H9 (cell line): ENCODE data around the gene ZNF780A. TPM values are rescaled to one million over a fixed set of nuclear protein-coding genes. Genes with fewer than 3 reads are reported as not detected.

Source experiments
- DNase-seq: peaks from one replicate; pipeline ENCODE4 v3.0.0-alpha.2; 2017
- H2AFZ ChIP-seq: one replicate; pipeline ENCODE4 v1.6.1; 2013; ENCODE audit warnings: mild to moderate bottlenecking, low read length, control low read depth, moderate library complexity
- H2AK5ac ChIP-seq: 2 replicates; pipeline ENCODE4 v1.6.1; 2013; ENCODE audit warnings: low read length, control low read depth, mixed read lengths; ENCODE audit not compliant: insufficient read length
- H2BK120ac ChIP-seq: one replicate; pipeline ENCODE4 v1.6.1; 2013; ENCODE audit warnings: low read depth, mild to moderate bottlenecking, low read length, control low read depth, inconsistent platforms; ENCODE audit not compliant: poor library complexity, severe bottlenecking
- H2BK12ac ChIP-seq: 2 replicates; pipeline ENCODE4 v1.6.1; 2013; ENCODE audit warnings: low read length, control low read depth, mixed read lengths, low read depth; ENCODE audit not compliant: insufficient read length
- H2BK15ac ChIP-seq: 2 replicates; pipeline ENCODE4 v1.6.1; 2013; ENCODE audit warnings: low read depth, low read length, control low read depth
- H2BK20ac ChIP-seq: one replicate; pipeline ENCODE4 v1.6.1; 2013; ENCODE audit warnings: low read depth, mild to moderate bottlenecking, low read length, control low read depth, inconsistent platforms; ENCODE audit not compliant: poor library complexity, severe bottlenecking
- H2BK5ac ChIP-seq: 2 replicates; pipeline ENCODE4 v1.6.1; 2013; ENCODE audit warnings: low read length, control low read depth, mixed read lengths; ENCODE audit not compliant: insufficient read length
- H3K14ac ChIP-seq: 2 replicates; pipeline ENCODE4 v1.6.1; 2013; ENCODE audit warnings: low read length, control low read depth; ENCODE audit not compliant: insufficient read depth
- H3K18ac ChIP-seq: 2 replicates; pipeline ENCODE4 v1.6.1; 2013; ENCODE audit warnings: low read depth, mild to moderate bottlenecking, mixed read lengths, low read length, control low read depth; ENCODE audit not compliant: insufficient read length
- H3K23ac ChIP-seq: 2 replicates; pipeline ENCODE4 v1.6.1; 2013; ENCODE audit warnings: low read length, control low read depth, mixed read lengths, low read depth; ENCODE audit not compliant: insufficient read length
- H3K23me2 ChIP-seq: 2 replicates; pipeline ENCODE4 v1.6.1; 2013; ENCODE audit warnings: low read depth, mild to moderate bottlenecking, mixed read lengths, low read length, control low read depth; ENCODE audit not compliant: insufficient read length, poor library complexity, severe bottlenecking
- H3K27ac ChIP-seq: 2 replicates; pipeline ENCODE4 v1.5.1; 2013; ENCODE audit warnings: low read length, control low read depth, mixed read lengths, low read depth; ENCODE audit not compliant: insufficient read length
- H3K27me3 ChIP-seq: 2 replicates; pipeline ENCODE4 v1.6.1; 2013; ENCODE audit warnings: low read length, control low read depth, inconsistent platforms; ENCODE audit not compliant: insufficient read depth
- H3K4ac ChIP-seq: 2 replicates; pipeline ENCODE4 v1.6.1; 2013; ENCODE audit warnings: low read depth, mild to moderate bottlenecking, control low read depth, inconsistent platforms, low read length, moderate library complexity
- H3K4me1 ChIP-seq: 2 replicates; pipeline ENCODE4 v1.6.1; 2013; ENCODE audit warnings: low read length, control low read depth, inconsistent platforms; ENCODE audit not compliant: insufficient read depth
- H3K4me2 ChIP-seq: 2 replicates; pipeline ENCODE4 v1.6.1; 2013; ENCODE audit warnings: low read length, control low read depth, mixed read lengths; ENCODE audit not compliant: insufficient read length, insufficient read depth
- H3K56ac ChIP-seq: 2 replicates; pipeline ENCODE4 v1.6.1; 2013; ENCODE audit warnings: low read depth, mild to moderate bottlenecking, mixed read lengths, low read length, control low read depth; ENCODE audit not compliant: insufficient read length
- H3K79me1 ChIP-seq: 2 replicates; pipeline ENCODE4 v1.6.1; 2013; ENCODE audit warnings: low read depth, mild to moderate bottlenecking, moderate library complexity, low read length, control low read depth, inconsistent platforms; ENCODE audit not compliant: insufficient read depth, poor library complexity, severe bottlenecking
- H3K79me2 ChIP-seq: 2 replicates; pipeline ENCODE4 v1.6.1; 2013; ENCODE audit warnings: low read length, control low read depth, inconsistent platforms; ENCODE audit not compliant: insufficient read depth
- H3K9ac ChIP-seq: 2 replicates; pipeline ENCODE4 v1.6.1; 2013; ENCODE audit warnings: low read length, control low read depth, mixed read lengths; ENCODE audit not compliant: insufficient read length; ENCODE audit errors: extremely low read depth
- H3K9me3 ChIP-seq: one replicate; pipeline ENCODE4 v1.6.1; 2013; ENCODE audit warnings: low read depth, low read length, inconsistent platforms; ENCODE audit not compliant: control insufficient read depth
- H3T11ph ChIP-seq: one replicate; pipeline ENCODE4 v1.6.1; 2013; ENCODE audit warnings: mild to moderate bottlenecking, low read length, control low read depth, inconsistent platforms
- H4K20me1 ChIP-seq: one replicate; pipeline ENCODE4 v1.6.1; 2013; ENCODE audit not compliant: control insufficient read depth, insufficient read length, insufficient read depth
- H4K5ac ChIP-seq: 2 replicates; pipeline ENCODE4 v1.6.1; 2013; ENCODE audit warnings: low read depth, mild to moderate bottlenecking, mixed read lengths, low read length, control low read depth; ENCODE audit not compliant: insufficient read length
- H4K8ac ChIP-seq: replicated peaks from 2 replicates; pipeline ENCODE4 v1.6.1; 2013; ENCODE audit warnings: low read length, control low read depth, mixed read lengths, low read depth; ENCODE audit not compliant: insufficient read length
- H4K91ac ChIP-seq: 2 replicates; pipeline ENCODE4 v1.6.1; 2013; ENCODE audit warnings: low read depth, mild to moderate bottlenecking, moderate library complexity, mixed read lengths, low read length, control low read depth; ENCODE audit not compliant: insufficient read length
- H3K27ac Mint-ChIP-seq, 3 experiments: 2 replicates in 2 of 3; 3 replicates in 1 of 3; pipeline ENCODE4 v1.8.0; 2020 to 2021; ENCODE audit warnings: mixed read lengths in 3 of 3, mild to moderate bottlenecking in 1 of 3, moderate library complexity in 1 of 3
- H3K27me3 Mint-ChIP-seq: 2 replicates; pipeline ENCODE4 v1.8.0; 2021; ENCODE audit warnings: low read depth, mild to moderate bottlenecking, moderate library complexity, mixed read lengths
- H3K36me3 Mint-ChIP-seq, 3 experiments: 2 replicates in 2 of 3; 3 replicates in 1 of 3; pipeline ENCODE4 v1.8.0; 2020 to 2021; ENCODE audit warnings: low read depth in 3 of 3, mixed read lengths in 3 of 3; ENCODE audit not compliant: insufficient read depth in 1 of 3
- H3K4me1 Mint-ChIP-seq, 2 experiments: 2 replicates each; pipeline ENCODE4 v1.8.0; 2020; ENCODE audit warnings: mixed read lengths in 2 of 2
- H3K4me3 Mint-ChIP-seq, 2 experiments: 2 replicates in 1 of 2; 3 replicates in 1 of 2; pipeline ENCODE4 v1.8.0; 2020 to 2021; ENCODE audit warnings: mild to moderate bottlenecking in 2 of 2, mixed read lengths in 2 of 2, moderate library complexity in 1 of 2
- H3K9me3 Mint-ChIP-seq, 2 experiments: 2 replicates in 1 of 2; 3 replicates in 1 of 2; pipeline ENCODE4 v1.8.0; 2020; ENCODE audit warnings: mild to moderate bottlenecking in 2 of 2, mixed read lengths in 2 of 2, moderate library complexity in 1 of 2
- CTCF ChIP-seq: fragments of 200-600 bp; sonication (generic); conservative IDR thresholded peaks from 3 replicates; pipeline ENCODE4 v1.8.0; 2021; ENCODE audit warnings: antibody characterized with exemption, mild to moderate bottlenecking
- WGBS: extraction: QIAGEN DNeasy Blood & Tissue Kit; methylation state at CpG from one replicate; pipeline ENCODE4 v1.1.7; 2013; ENCODE audit warnings: missing lambda C conversion rate, low lambda C conversion rate, mixed read lengths; ENCODE audit not compliant: insufficient read length; ENCODE audit errors: extremely low coverage; 5-methylcytosine and 5-hydroxymethylcytosine counted together
- total RNA-seq: library from RNA; stranded (reverse); gene quantifications from 2 replicates; pipeline ENCODE4 v1.2.1, GENCODE V29; 2021

Gene ZNF780A
- total RNA-seq, 1 experiment from 2014 or later: 16.7 TPM

GRCh38 chr19:40035996-40036395 is 54.7 kb downstream of the ZNF780A start:
- TF ChIP-seq CTCF: no peak
- Mint-ChIP-seq H3K4me1 (no peaks in the 10 kb centered on the region), H3K4me3 (no peak overlapping the region), H3K36me3 (peaks cover 54 to 64% (median 64%) of the 10 kb centered on the region in 3 experiments), H3K27me3 (peaks cover 4% of the 10 kb centered on the region), H3K9me3 (peaks cover 66 to 77% of the 10 kb centered on the region in 2 experiments), H3K27ac (no peak overlapping the region)
- Histone ChIP-seq H2BK20ac (no peak overlapping the region), H3K9ac (no peak overlapping the region), H3K4me2 (no peak overlapping the region), H4K8ac (no peak overlapping the region), H3K4me1 (no peaks in the 10 kb centered on the region), H2BK5ac (no peak overlapping the region), H4K5ac (no peak overlapping the region), H2BK12ac (no peak overlapping the region), H3K79me2 (no peaks in the 10 kb centered on the region), H3T11ph (no peak overlapping the region), H3K27ac (no peak overlapping the region), H2BK120ac (no peak overlapping the region), H3K18ac (no peak overlapping the region), H3K79me1 (no peaks in the 10 kb centered on the region), H3K27me3 (no peaks in the 10 kb centered on the region), H4K91ac (no peak overlapping the region), H3K56ac (no peak overlapping the region), H3K23ac (no peak overlapping the region), H2BK15ac (no peak overlapping the region), H3K9me3 (peaks cover 57% of the 10 kb centered on the region), H3K14ac (no peak overlapping the region), H3K23me2 (no peaks in the 10 kb centered on the region), H2AFZ (no peak overlapping the region), H3K4ac (no peak overlapping the region), H4K20me1 (no peaks in the 10 kb centered on the region), H2AK5ac (no peak overlapping the region)
- no CpG with 5 or more reads among the region's 4 CpGs for WGBS
- no peak for DNase-seq
